B cell (primary cell): ENCODE data around the gene CTIF. TPM values are rescaled to one million over a fixed set of nuclear protein-coding genes. Genes with fewer than 3 reads are reported as not detected.

Experiments used
- ATAC-seq: fragments of 200-7000 bp; cut with Tn5 transposase; one replicate; pipeline ENCODE4 v1.10.0; 2021; ENCODE audit warnings: low read depth, mild to moderate bottlenecking, moderate number of reproducible peaks, moderate library complexity
- CTCF ChIA-PET: fragments of 350-600 bp; sonication (Branson Sonifier 250); formaldehyde crosslinking; loops from one replicate; lab custom pipeline; 2021; ENCODE audit warnings: antibody characterized with exemption, inconsistent platforms; lab: Charles Lee
- POLR2A ChIA-PET: fragments of 350-600 bp; sonication (Branson Sonifier 250); formaldehyde crosslinking; loops from one replicate; lab custom pipeline; 2021; ENCODE audit warnings: antibody characterized with exemption; lab: Charles Lee
- DNase-seq: peaks from one replicate; pipeline ENCODE4 v3.0.0; 2013
- H2AFZ ChIP-seq: 2 replicates; pipeline ENCODE4 v1.6.1; 2012; ENCODE audit warnings: mild to moderate bottlenecking, low read depth, low read length; ENCODE audit not compliant: insufficient read depth, poor library complexity, severe bottlenecking
- H3K27ac ChIP-seq, 2 donors: 1 replicate in 1 of 2; 2 replicates in 1 of 2; pipeline ENCODE4 v1.5.1; 2012 to 2013; ENCODE audit warnings: low read length in 2 of 2, mild to moderate bottlenecking in 2 of 2, moderate library complexity in 1 of 2
- H3K27me3 ChIP-seq, 4 experiments: fragments of 200-600 bp in 1 of 4; sonication (generic) in 1 of 4; replicated peaks in 1 of 4; 1 replicate in 2 of 4; 2 replicates in 2 of 4; pipeline versions ENCODE4 v1.6.1 to v1.7.0; 2013 to 2016; ENCODE audit warnings: low read length in 3 of 4, mild to moderate bottlenecking in 2 of 4, mixed read lengths in 1 of 4, moderate library complexity in 1 of 4; ENCODE audit not compliant: insufficient read depth in 4 of 4, control insufficient read depth in 3 of 4; ENCODE audit errors: control extremely low read depth in 1 of 4
- H3K36me3 ChIP-seq, 2 experiments: replicated peaks in 1 of 2; 1 replicate in 1 of 2; 2 replicates in 1 of 2; pipeline versions ENCODE4 v1.6.1 to v1.7.1; 2013; ENCODE audit warnings: low read length in 1 of 2; ENCODE audit not compliant: insufficient read depth in 2 of 2, control insufficient read depth in 1 of 2; ENCODE audit errors: control extremely low read depth in 1 of 2, extremely low read depth in 1 of 2
- H3K4me1 ChIP-seq, 2 donors: fragments of 200-600 bp in 1 of 2; sonication (generic) in 1 of 2; 1 replicate in 1 of 2; 2 replicates in 1 of 2; pipeline versions ENCODE4 v1.5.1 to v1.6.1; 2013 to 2017; ENCODE audit warnings: low read length in 2 of 2; ENCODE audit not compliant: control insufficient read depth in 2 of 2, insufficient read depth in 2 of 2
- H3K4me2 ChIP-seq: replicated peaks from 2 replicates; pipeline ENCODE3; 2012; ENCODE audit warnings: mild to moderate bottlenecking, low read depth, low read length; ENCODE audit not compliant: poor library complexity, severe bottlenecking
- H3K4me3 ChIP-seq, 5 experiments: fragments of 200-600 bp in 1 of 5; sonication (generic) in 1 of 5; 1 replicate in 3 of 5; 2 replicates in 2 of 5; pipeline versions ENCODE4 v1.5.1 to v1.7.0; 2011 to 2016; ENCODE audit warnings: low read length in 4 of 5, mild to moderate bottlenecking in 4 of 5, low read depth in 2 of 5, control low read depth in 1 of 5, moderate library complexity in 1 of 5; ENCODE audit not compliant: insufficient read depth in 1 of 5; ENCODE audit errors: control extremely low read depth in 1 of 5, extremely low read depth in 1 of 5
- H3K79me2 ChIP-seq: fragments of 200-600 bp; sonication (generic); one replicate; pipeline ENCODE4 v1.6.0; 2016; ENCODE audit warnings: low read length; ENCODE audit not compliant: control insufficient read depth, insufficient read depth
- H3K9ac ChIP-seq: fragments of 200-600 bp; sonication (generic); 2 replicates; pipeline ENCODE4 v1.6.1; 2017; ENCODE audit warnings: mild to moderate bottlenecking, low read length, moderate library complexity
- H3K9me3 ChIP-seq, 3 donors: one replicate each; pipeline versions ENCODE4 v1.6.1 to v1.7.1; 2013; ENCODE audit warnings: low read length in 2 of 3; ENCODE audit not compliant: control insufficient read depth in 2 of 3, insufficient read depth in 1 of 3; ENCODE audit errors: control extremely low read depth in 1 of 3
- H4K20me1 ChIP-seq: 2 replicates; pipeline ENCODE4 v1.6.0; 2012; ENCODE audit warnings: mild to moderate bottlenecking, low read length; ENCODE audit not compliant: insufficient read depth, control insufficient read depth, poor library complexity, severe bottlenecking
- H3K27ac Mint-ChIP-seq: one replicate; pipeline ENCODE4 v1.8.0; 2021; ENCODE audit warnings: mixed read lengths
- H3K27me3 Mint-ChIP-seq: one replicate; pipeline ENCODE4 v1.8.0; 2021; ENCODE audit warnings: mixed read lengths
- H3K4me1 Mint-ChIP-seq: one replicate; pipeline ENCODE4 v1.8.0; 2021; ENCODE audit warnings: mixed read lengths
- H3K4me3 Mint-ChIP-seq: one replicate; pipeline ENCODE4 v1.8.0; 2021; ENCODE audit warnings: mixed read lengths
- H3K9me3 Mint-ChIP-seq: one replicate; pipeline ENCODE4 v1.8.0; 2022; ENCODE audit warnings: mixed read lengths; ENCODE audit not compliant: insufficient read depth
- EZH2 ChIP-seq: IDR thresholded peaks from 2 replicates; pipeline ENCODE4 v1.6.1; 2012; ENCODE audit warnings: borderline replicate concordance, low read depth, mild to moderate bottlenecking, moderate library complexity, low read length; ENCODE audit not compliant: insufficient read depth, poor library complexity, severe bottlenecking
- WGBS: methylation state at CpG from one replicate; pipeline ENCODE4 v1.1.5; 2013; ENCODE audit warnings: missing lambda C conversion rate; ENCODE audit not compliant: insufficient coverage; 5-methylcytosine and 5-hydroxymethylcytosine counted together
- intact Hi-C: fragments of 100-400 bp; cut with micrococcal nuclease; formaldehyde crosslinking; loops from one replicate; pipeline ENCODE4 v1.10.0; 2022
- polyA plus RNA-seq: library from polyadenylated mRNA; depleted of rRNA; stranded (reverse); fragments of >200 nt; gene quantifications from 2 replicates; pipeline ENCODE4 v1.2.3, GENCODE V29; 2012
- total RNA-seq, 2 donors: library from RNA; stranded (reverse); fragments of 120-200 nt in 1 of 2; gene quantifications; 1 replicate in 1 of 2; 2 replicates in 1 of 2; pipeline versions ENCODE4 v1.2.3 to v1.2.4, GENCODE V29; 2013 to 2022
- TF ChIP-seq, protein P1 (sequence below): fragments of 200-600 bp; IDR thresholded peaks from one replicate; pipeline ENCODE4 v1.8.0; 2022; ENCODE audit warnings: antibody characterized with exemption, mild to moderate bottlenecking

CTIF gene
- total and polyA plus RNA-seq, 2 donors (not counting 1 experiment from before 2014, with no cell fraction given), result 3.6 to 16.2 TPM

DNA sequence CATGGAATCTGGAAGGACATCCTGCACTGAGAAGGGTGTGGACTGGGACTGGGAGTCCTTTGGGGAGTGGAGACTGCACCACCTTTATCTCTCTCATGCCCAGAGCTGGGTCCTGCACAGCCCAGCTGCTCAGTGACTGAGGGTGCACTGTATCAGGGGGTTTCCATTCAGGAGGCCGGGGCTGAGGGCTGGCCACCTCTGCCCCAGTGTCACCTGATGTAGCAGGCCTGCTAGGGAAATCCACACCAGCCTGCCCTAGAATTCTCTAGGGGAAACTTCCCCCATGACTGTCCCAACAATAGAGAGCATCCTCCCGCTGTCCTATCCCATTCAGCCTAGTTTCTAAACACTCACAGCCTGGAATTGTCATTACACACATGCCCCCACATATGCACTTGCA is 116.7 kb downstream of the CTIF start:
- Mint-ChIP-seq H3K27me3 (no peaks in the 10 kb centered on the region), H3K27ac (no peak overlapping the region), H3K4me3 (no peak overlapping the region), H3K4me1 (no peaks in the 10 kb centered on the region), H3K9me3 (no peaks in the 10 kb centered on the region)
- no peak overlapping the region for H2AFZ ChIP-seq
- ChIA-PET CTCF (interaction anchor here (1.0 kb wide), 1 partner anchor 9 kb away, joined by 3 read pairs; no protein-coding TSS in a partner anchor), POLR2A (interaction anchor here (0.6 kb wide), 1 partner anchor 1075 kb away, joined by 6 read pairs; no protein-coding TSS in a partner anchor)
- no peak overlapping the region for H3K9ac ChIP-seq
- ATAC-seq, result no peak
- no peak for TF ChIP-seq EZH2
- TF ChIP-seq, protein P1, sequence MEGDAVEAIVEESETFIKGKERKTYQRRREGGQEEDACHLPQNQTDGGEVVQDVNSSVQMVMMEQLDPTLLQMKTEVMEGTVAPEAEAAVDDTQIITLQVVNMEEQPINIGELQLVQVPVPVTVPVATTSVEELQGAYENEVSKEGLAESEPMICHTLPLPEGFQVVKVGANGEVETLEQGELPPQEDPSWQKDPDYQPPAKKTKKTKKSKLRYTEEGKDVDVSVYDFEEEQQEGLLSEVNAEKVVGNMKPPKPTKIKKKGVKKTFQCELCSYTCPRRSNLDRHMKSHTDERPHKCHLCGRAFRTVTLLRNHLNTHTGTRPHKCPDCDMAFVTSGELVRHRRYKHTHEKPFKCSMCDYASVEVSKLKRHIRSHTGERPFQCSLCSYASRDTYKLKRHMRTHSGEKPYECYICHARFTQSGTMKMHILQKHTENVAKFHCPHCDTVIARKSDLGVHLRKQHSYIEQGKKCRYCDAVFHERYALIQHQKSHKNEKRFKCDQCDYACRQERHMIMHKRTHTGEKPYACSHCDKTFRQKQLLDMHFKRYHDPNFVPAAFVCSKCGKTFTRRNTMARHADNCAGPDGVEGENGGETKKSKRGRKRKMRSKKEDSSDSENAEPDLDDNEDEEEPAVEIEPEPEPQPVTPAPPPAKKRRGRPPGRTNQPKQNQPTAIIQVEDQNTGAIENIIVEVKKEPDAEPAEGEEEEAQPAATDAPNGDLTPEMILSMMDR, result no peak
- H3K9me3 ChIP-seq, result peaks cover 0 to 3% (median 0%) of the 10 kb centered on the region in 3 donors
- H4K20me1 ChIP-seq, result no peaks in the 10 kb centered on the region
- H3K27me3 ChIP-seq, result no peaks in the 10 kb centered on the region
- H3K4me1 ChIP-seq, result no peaks in the 10 kb centered on the region
- intact Hi-C loops, result no loop called here
- no peaks in the 10 kb centered on the region for H3K79me2 ChIP-seq
- 100% methylated on average over 2 of the region's 2 CpGs for WGBS
- H3K4me3 ChIP-seq, result no peak overlapping the region
- DNase-seq, result no peak
- no peak overlapping the region for H3K4me2 ChIP-seq
- H3K36me3 ChIP-seq, result no peaks in the 10 kb centered on the region
- H3K27ac ChIP-seq, result no peak overlapping the region

DNA sequence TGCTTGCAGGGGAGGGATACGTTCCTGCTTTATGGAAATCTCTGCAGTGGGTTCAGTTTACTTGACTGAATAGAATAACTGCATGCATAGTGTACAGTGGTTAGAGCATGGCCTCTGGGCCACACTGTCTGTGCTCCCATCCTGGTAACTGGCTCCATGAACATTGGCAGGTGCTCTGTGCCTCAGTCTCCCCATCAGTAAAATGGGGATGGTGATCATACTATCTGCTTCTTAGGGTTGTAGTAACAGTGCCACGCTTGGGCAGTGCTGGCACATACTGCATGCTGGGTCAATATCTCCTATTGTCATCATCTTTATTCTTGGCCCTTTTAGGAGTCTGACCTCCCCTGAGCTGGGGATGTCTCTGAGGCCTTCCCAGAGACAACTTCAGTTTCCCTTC is 117.3 kb downstream of the CTIF start:
- no peak overlapping the region for H2AFZ ChIP-seq
- intact Hi-C loops, result no loop called here
- H3K4me1 Mint-ChIP-seq, result no peaks in the 10 kb centered on the region
- H3K27ac Mint-ChIP-seq, result no peak overlapping the region
- no peak overlapping the region for H3K4me3 ChIP-seq
- ATAC-seq, result no peak
- CTCF ChIA-PET, result interaction anchor here (1.0 kb wide), 1 partner anchor 8 kb away, joined by 3 read pairs; no protein-coding TSS in a partner anchor
- no peaks in the 10 kb centered on the region for H3K36me3 ChIP-seq
- TF ChIP-seq, protein P1, result no peak
- no peak for TF ChIP-seq EZH2
- 100% methylated on average over 1 of the region's 2 CpGs for WGBS
- POLR2A ChIA-PET, result no interaction called here
- peaks cover 0 to 3% (median 0%) of the 10 kb centered on the region in 3 donors for H3K9me3 ChIP-seq
- no peak overlapping the region for H3K4me2 ChIP-seq
- H3K4me1 ChIP-seq, result no peaks in the 10 kb centered on the region
- no peaks in the 10 kb centered on the region for H4K20me1 ChIP-seq
- H3K27ac ChIP-seq, result no peak overlapping the region
- no peaks in the 10 kb centered on the region for H3K27me3 ChIP-seq
- no peak overlapping the region for H3K9ac ChIP-seq
- H3K4me3 Mint-ChIP-seq, result no peak overlapping the region
- no peaks in the 10 kb centered on the region for H3K27me3 Mint-ChIP-seq
- no peak for DNase-seq
- no peaks in the 10 kb centered on the region for H3K79me2 ChIP-seq
- no peaks in the 10 kb centered on the region for H3K9me3 Mint-ChIP-seq
